ENCODE results near the gene TNFRSF14. TPM values are rescaled to one million over a fixed set of nuclear protein-coding genes. Genes with fewer than 3 reads are reported as not detected.

TNFRSF14 gene
- total and polyA plus RNA-seq, 4 donors: 33.9 to 137 (median 72.4) TPM

DNA sequence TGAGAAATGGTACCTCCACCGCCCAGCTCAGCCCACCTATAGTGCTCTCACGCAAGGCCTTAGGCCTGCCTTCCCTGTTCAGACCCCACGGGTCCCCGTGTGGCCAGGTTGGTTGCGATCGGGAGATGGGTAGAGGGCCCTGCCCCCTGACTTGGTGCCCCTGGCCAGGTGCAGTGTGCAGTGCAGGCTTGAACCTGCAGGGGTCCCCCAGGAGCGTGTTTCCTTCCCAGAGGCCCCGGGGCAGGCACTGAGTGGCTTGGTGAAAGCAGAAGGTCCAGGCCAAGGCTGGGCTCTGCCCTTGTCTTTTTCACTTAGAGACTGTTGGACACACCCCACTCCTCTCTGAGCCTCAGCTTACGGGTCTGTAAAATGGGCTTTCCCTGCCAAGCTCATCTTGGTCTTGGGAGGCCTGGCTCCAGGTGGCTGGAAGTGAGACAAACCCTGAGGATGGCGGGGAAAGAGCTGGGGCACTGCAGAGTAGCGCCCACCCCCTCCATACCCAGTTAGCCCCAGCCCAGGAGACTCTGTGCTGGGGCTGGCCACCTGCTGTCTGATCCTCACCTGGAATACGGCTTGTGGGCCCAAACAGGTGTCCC, 16.8 kb upstream of the TNFRSF14 start:
- Histone ChIP-seq H3K27ac (ENCODE audit: low read depth in 1 of 2, low read length in 2 of 2) (no peak overlapping the region), H3K36me3 (ENCODE audit: control insufficient read depth in 1 of 2, insufficient read depth in 2 of 2, low read length in 1 of 2) (no peaks in the 10 kb centered on the region), H3K9me3 (ENCODE audit: control insufficient read depth, low read length) (no peaks in the 10 kb centered on the region), H3K27me3 (ENCODE audit: control insufficient read depth in 1 of 2, insufficient read depth in 2 of 2, low read length in 1 of 2) (no peaks in the 10 kb centered on the region), H3K4me1 (ENCODE audit: control insufficient read depth in 1 of 2, insufficient read depth in 2 of 2, low read length in 2 of 2) (no peaks in the 10 kb centered on the region), H3K4me3 (ENCODE audit: low read length in 2 of 2) (no peak overlapping the region)
- ATAC-seq (ENCODE audit: low FRiP score) (no peak), DNase-seq (no peak)
- WGBS, 2 donors: 84 to 96% methylated on average over 12 of the region's 12 CpGs
- intact Hi-C loops (cut with DNase I): no loop called here

DNA sequence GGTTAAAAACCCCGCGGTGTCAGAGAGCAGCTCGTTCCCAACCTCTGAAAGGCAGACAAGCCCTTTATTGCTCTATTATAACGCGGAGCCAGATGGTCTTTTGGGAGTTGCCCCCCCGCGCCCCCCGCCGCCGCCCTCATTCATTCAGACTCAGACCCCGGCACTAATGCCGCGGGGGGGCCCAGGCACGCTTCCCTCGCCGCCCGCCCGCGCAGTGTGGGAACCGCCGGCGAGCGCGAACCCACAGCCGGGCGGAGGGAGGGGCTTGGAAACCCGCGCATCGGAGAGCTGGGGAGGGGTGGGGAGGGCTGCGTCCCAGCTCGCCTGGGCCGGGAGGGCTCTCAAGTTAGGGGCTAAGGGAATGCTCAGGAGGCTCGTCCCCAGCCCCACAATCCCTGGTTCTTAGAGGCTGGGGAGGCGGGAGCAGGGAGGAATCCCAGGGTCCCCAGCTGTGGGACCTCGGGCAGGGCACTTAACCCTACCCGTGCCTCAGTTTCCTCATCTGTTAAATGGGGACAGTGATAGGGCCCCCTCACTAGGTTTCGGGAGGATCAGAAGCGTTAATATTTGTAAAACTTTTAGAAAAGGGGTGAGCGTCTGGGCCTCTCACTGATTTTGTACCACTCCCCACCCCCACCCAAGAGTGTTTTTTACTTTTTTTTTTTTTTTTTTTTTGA, 15.2 kb upstream of the TNFRSF14 start:
- intact Hi-C loops (cut with DNase I): loop anchor here in 1 of 2 donors (10.0 kb wide), 2 partner anchors 104 to 346 kb away; partner anchors contain the start of gene FAAP20
- 12 to 18% methylated on average over 28 to 39 of the region's 39 CpGs for WGBS, 2 donors
- DNase-seq (no peak), ATAC-seq (ENCODE audit: low FRiP score) (no peak)
- H3K4me3 ChIP-seq (ENCODE audit: low read length in 2 of 2): no peak overlapping the region
- H3K4me1 ChIP-seq (ENCODE audit: control insufficient read depth in 1 of 2, insufficient read depth in 2 of 2, low read length in 2 of 2): no peaks in the 10 kb centered on the region
- no peak overlapping the region for H3K27ac ChIP-seq (ENCODE audit: low read depth in 1 of 2, low read length in 2 of 2)
- no peaks in the 10 kb centered on the region for H3K36me3 ChIP-seq (ENCODE audit: control insufficient read depth in 1 of 2, insufficient read depth in 2 of 2, low read length in 1 of 2)
- no peaks in the 10 kb centered on the region for H3K9me3 ChIP-seq (ENCODE audit: control insufficient read depth, low read length)
- H3K27me3 ChIP-seq (ENCODE audit: control insufficient read depth in 1 of 2, insufficient read depth in 2 of 2, low read length in 1 of 2): no peaks in the 10 kb centered on the region

DNA sequence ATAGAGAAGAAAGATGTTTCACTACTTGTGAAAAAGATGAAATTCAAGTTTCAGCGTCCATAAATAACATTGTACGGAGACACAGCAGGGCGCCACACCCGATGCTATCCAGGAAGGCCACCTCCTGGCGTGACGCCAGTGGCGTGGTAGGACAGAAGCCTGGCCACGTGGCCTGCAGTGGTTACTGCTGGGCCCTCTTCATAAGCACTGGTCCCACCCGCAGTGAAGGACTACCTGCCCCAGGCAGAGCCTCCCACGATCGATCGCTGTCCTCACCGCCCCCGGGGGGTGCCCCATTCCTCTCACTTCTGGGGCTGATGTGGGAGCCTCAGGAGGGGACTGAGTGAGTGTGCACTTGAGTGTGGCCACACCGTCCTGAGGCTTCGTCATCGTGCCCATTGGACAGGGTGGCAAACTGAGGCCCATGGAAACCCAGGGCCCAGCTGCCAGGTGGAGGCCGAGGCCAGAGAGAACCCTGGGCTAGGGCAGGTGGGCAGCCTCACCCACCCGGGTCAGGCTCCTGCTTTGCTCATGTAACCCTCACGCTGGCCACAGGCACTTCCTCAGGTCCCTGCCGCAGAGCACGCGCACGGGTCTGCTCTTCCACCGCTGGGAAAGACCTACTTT, 14.4 kb upstream of the TNFRSF14 start:
- no peak for ATAC-seq (ENCODE audit: low FRiP score)
- intact Hi-C loops (cut with DNase I): loop anchor here in 1 of 2 donors (10.0 kb wide), 2 partner anchors 103 to 347 kb away; partner anchors contain the start of gene FAAP20

DNA sequence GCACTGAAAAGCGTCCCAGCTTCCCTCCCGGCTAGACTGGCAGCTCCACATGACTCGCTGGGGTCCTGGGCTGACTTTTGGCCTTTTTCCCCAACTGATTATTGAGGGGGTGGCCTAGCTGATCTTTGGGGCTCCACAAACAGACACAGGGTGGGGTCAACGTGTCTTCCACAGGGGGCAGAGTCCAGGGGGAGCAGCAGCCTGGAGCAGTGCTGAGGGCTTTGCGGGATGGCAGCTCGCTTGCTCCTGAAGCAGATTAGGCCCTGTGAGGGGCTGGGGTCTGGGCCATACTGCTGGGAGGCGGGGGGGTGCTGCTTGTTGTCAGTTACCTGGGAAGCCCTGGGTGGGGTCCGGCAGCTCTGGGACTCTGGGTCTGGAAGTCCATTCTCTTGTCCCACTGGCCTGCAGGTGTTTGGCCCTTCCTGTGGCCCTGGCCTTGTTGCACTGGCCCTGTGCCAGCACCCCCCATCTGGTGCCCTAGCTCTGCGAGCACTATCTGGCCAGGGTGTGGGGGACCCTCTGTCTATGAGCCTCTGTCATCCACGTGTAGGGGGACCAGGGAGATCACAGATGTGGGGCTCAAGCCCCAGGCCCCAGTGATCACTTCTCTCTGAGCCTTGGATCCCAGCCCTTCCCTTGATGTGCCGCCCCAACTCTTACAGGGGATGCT, 13.8 kb upstream of the TNFRSF14 start:
- Histone ChIP-seq H3K36me3 (ENCODE audit: control insufficient read depth in 1 of 2, insufficient read depth in 2 of 2, low read length in 1 of 2) (no peaks in the 10 kb centered on the region), H3K4me1 (ENCODE audit: control insufficient read depth in 1 of 2, insufficient read depth in 2 of 2, low read length in 2 of 2) (no peaks in the 10 kb centered on the region), H3K9me3 (ENCODE audit: control insufficient read depth, low read length) (no peaks in the 10 kb centered on the region), H3K27me3 (ENCODE audit: control insufficient read depth in 1 of 2, insufficient read depth in 2 of 2, low read length in 1 of 2) (no peaks in the 10 kb centered on the region), H3K27ac (ENCODE audit: low read depth in 1 of 2, low read length in 2 of 2) (no peak overlapping the region), H3K4me3 (ENCODE audit: low read length in 2 of 2) (no peak overlapping the region)
- ATAC-seq (ENCODE audit: low FRiP score): no peak
- DNase-seq: no peak
- 91 to 93% methylated on average over 11 of the region's 11 CpGs for WGBS, 2 donors
- intact Hi-C loops (cut with DNase I): loop anchor here in 1 of 2 donors (10.0 kb wide), 2 partner anchors 102 to 348 kb away; partner anchors contain the start of gene FAAP20

More for the DNA sequence above, 14.4 kb upstream of the TNFRSF14 start:
- H3K4me1 ChIP-seq (ENCODE audit: control insufficient read depth in 1 of 2, insufficient read depth in 2 of 2, low read length in 2 of 2): no peaks in the 10 kb centered on the region
- H3K27ac ChIP-seq (ENCODE audit: low read depth in 1 of 2, low read length in 2 of 2): no peak overlapping the region
- no peaks in the 10 kb centered on the region for H3K36me3 ChIP-seq (ENCODE audit: control insufficient read depth in 1 of 2, insufficient read depth in 2 of 2, low read length in 1 of 2)
- H3K9me3 ChIP-seq (ENCODE audit: control insufficient read depth, low read length): no peaks in the 10 kb centered on the region
- H3K4me3 ChIP-seq (ENCODE audit: low read length in 2 of 2): no peak overlapping the region
- no peaks in the 10 kb centered on the region for H3K27me3 ChIP-seq (ENCODE audit: control insufficient read depth in 1 of 2, insufficient read depth in 2 of 2, low read length in 1 of 2)
- DNase-seq: peak in 1 of 2 donors; percentile 83
- 84% methylated on average over 25 of the region's 25 CpGs for WGBS, 2 donors

DNA sequence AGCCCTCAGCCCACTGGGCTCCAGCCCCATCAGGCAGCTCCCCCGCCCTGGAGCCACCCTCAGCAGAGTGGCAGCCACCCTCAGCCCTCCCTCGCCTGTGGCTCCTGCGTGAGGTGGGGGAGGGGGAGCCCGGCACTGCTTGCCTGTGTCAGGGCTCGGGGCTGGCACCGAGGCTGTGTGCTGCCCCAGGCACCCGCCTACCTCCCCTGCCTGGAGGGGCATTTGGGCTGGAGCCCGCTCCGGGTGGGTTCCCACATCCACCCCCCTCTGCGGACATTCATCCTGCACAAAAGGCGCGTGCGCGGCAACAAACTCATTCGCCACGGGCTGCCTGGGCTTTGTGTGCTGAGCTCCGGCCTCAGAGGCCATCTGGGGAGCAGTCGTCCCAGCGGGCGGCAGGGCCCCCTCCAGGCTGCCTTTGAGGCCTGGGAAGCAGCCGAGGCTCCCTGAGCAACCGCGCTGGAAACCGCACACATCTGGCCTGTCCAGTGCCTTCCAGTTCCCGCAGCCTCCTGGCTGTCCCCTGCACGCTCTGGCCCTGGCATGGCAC, 12.6 kb upstream of the TNFRSF14 start:
- Histone ChIP-seq H3K4me3 (ENCODE audit: low read length in 2 of 2) (no peak overlapping the region), H3K9me3 (ENCODE audit: control insufficient read depth, low read length) (no peaks in the 10 kb centered on the region), H3K27ac (ENCODE audit: low read depth in 1 of 2, low read length in 2 of 2) (no peak overlapping the region), H3K4me1 (ENCODE audit: control insufficient read depth in 1 of 2, insufficient read depth in 2 of 2, low read length in 2 of 2) (no peaks in the 10 kb centered on the region), H3K36me3 (ENCODE audit: control insufficient read depth in 1 of 2, insufficient read depth in 2 of 2, low read length in 1 of 2) (no peaks in the 10 kb centered on the region), H3K27me3 (ENCODE audit: control insufficient read depth in 1 of 2, insufficient read depth in 2 of 2, low read length in 1 of 2) (no peaks in the 10 kb centered on the region)
- no peak for DNase-seq
- intact Hi-C loops (cut with DNase I): loop anchor here in 1 of 2 donors (1.0 to 10.0 kb wide), 3 partner anchors 15 to 349 kb away; partner anchors contain the start of gene FAAP20
- 22 to 29% methylated on average over 25 to 26 of the region's 26 CpGs for WGBS, 2 donors
- ATAC-seq (ENCODE audit: low FRiP score): no peak

DNA sequence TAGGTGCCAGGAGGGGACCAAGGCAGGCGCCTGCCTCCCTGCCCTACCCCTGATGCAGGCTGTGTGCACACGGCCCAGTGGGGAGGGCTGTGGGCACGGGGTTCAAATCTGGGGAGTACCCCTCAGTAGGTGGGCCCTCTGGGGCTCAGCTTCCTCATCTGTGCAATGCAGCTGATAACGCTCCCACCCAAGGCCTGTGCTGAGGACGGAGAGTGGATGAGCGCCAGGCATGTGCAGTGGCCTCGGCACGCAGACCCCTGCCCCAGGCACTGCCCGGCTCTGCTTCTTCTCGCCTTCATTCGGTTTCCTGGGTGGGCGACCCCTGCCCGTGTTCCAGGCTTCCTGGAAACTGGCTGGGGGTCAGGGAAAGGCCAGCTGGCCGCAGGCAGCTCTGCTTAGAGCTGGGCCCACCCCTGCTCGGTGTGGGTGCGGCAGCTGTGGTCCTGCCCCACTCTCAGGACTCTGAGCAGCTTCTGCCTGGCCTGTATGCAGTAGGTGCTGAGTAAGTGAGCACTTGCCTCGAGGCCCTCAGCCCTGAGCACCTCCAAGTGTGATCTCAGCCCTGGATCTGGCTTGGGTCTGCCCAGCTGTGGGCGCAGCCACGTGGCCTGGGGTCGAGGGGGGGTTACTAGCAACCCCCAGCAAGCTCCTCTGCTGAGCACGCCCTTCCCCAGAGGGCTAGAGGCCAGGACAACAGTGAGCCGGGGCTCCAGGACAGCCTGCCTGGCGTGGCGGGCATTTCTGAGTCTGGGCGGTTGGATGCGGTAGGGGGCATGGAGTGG, 11.9 kb upstream of the TNFRSF14 start:
- no peak overlapping the region for H3K4me3 ChIP-seq (ENCODE audit: low read length in 2 of 2)
- intact Hi-C loops (cut with DNase I): loop anchor here in 1 of 2 donors (10.0 kb wide), 2 partner anchors 101 to 349 kb away; partner anchors contain the start of gene FAAP20
- H3K27me3 ChIP-seq (ENCODE audit: control insufficient read depth in 1 of 2, insufficient read depth in 2 of 2, low read length in 1 of 2): no peaks in the 10 kb centered on the region
- no peaks in the 10 kb centered on the region for H3K36me3 ChIP-seq (ENCODE audit: control insufficient read depth in 1 of 2, insufficient read depth in 2 of 2, low read length in 1 of 2)
- DNase-seq (no peak), ATAC-seq (ENCODE audit: low FRiP score) (no peak)
- no peaks in the 10 kb centered on the region for H3K4me1 ChIP-seq (ENCODE audit: control insufficient read depth in 1 of 2, insufficient read depth in 2 of 2, low read length in 2 of 2)
- H3K9me3 ChIP-seq (ENCODE audit: control insufficient read depth, low read length): no peaks in the 10 kb centered on the region
- WGBS, 2 donors: 61 to 65% methylated on average over 26 of the region's 26 CpGs
- no peak overlapping the region for H3K27ac ChIP-seq (ENCODE audit: low read depth in 1 of 2, low read length in 2 of 2)

DNA sequence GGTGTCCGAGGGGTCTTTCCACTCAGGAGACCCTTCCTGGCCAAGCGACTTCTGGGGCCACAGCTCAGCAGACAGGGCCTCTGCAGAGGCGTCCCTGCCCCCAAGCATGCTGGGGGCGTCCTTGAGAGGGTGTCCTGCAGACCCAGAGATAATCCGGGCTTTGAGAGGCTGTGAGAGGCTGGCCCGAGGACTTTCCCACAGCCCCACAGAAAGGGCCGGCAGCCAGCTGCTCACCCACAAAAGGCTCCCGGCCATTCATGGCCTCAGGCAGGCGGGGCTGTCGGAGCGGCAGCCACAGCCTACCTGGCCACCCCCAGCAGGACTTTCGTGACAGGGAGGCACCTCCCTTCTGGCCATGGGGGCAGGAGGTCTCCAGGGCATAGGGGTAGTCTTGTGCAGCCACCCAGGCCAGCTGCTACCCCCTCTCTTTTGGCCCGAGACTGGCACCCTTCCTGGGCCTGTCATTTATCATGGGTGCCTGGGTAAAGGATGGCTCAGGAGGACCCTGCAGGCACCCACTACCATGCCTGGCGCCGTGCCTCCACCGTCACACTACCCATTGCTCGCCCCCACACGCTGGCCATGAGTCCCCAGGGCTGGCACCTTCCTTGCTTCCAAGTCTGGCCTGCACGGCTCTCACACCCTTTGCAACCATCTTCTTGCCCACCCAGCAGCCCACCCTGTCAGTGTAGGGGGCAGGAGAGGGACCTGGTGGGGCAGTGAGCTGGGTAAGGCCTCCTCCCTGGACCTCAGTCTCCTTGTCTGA, 11.1 kb upstream of the TNFRSF14 start:
- H3K27me3 ChIP-seq (ENCODE audit: control insufficient read depth in 1 of 2, insufficient read depth in 2 of 2, low read length in 1 of 2): no peaks in the 10 kb centered on the region
- H3K4me1 ChIP-seq (ENCODE audit: control insufficient read depth in 1 of 2, insufficient read depth in 2 of 2, low read length in 2 of 2): no peaks in the 10 kb centered on the region
- DNase-seq (no peak), ATAC-seq (ENCODE audit: low FRiP score) (no peak)
- no peak overlapping the region for H3K27ac ChIP-seq (ENCODE audit: low read depth in 1 of 2, low read length in 2 of 2)
- intact Hi-C loops (cut with DNase I): loop anchor here in 1 of 2 donors (10.0 kb wide), 2 partner anchors 100 to 350 kb away; partner anchors contain the start of gene FAAP20
- no peaks in the 10 kb centered on the region for H3K36me3 ChIP-seq (ENCODE audit: control insufficient read depth in 1 of 2, insufficient read depth in 2 of 2, low read length in 1 of 2)
- H3K9me3 ChIP-seq (ENCODE audit: control insufficient read depth, low read length): no peaks in the 10 kb centered on the region
- no peak overlapping the region for H3K4me3 ChIP-seq (ENCODE audit: low read length in 2 of 2)
- 61 to 66% methylated on average over 16 to 19 of the region's 19 CpGs for WGBS, 2 donors
